ENCODE data around the gene PLN. TPM values are rescaled to one million over a fixed set of nuclear protein-coding genes. Genes with fewer than 3 reads are reported as not detected.

PLN gene
- total RNA-seq, 2 donors from 2014 or later = 560 to 1,831 TPM

DNA sequence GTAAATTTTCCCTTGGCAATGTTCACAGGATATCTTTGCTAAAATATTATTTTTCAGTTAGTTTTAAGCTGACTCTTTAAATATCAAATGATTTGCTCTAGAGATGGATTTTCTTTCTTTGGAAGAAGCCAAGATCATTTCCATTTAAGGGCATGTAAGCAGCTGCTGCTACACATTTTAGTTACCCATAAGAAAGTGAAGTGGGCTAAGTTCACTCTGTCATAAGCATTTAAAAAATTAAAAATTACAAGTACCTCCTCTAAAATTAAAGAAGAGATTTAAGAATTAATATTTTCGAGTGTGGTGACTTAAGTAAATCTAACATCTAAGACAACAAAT, 1.2 kb upstream of the PLN start:
- Histone ChIP-seq H3K4me3 (peak overlapping the region; percentile 43 to 48), H3K9me3 (no peaks in the 10 kb centered on the region), H3K4me1 (peaks cover 0 to 7% of the 10 kb centered on the region in 2 donors), H3K27me3 (no peaks in the 10 kb centered on the region), H3K27ac (peak overlapping the region; percentile 72 to 83), H3K36me3 (peaks cover 25% of the 10 kb centered on the region)
- TF ChIP-seq, protein P1, sequence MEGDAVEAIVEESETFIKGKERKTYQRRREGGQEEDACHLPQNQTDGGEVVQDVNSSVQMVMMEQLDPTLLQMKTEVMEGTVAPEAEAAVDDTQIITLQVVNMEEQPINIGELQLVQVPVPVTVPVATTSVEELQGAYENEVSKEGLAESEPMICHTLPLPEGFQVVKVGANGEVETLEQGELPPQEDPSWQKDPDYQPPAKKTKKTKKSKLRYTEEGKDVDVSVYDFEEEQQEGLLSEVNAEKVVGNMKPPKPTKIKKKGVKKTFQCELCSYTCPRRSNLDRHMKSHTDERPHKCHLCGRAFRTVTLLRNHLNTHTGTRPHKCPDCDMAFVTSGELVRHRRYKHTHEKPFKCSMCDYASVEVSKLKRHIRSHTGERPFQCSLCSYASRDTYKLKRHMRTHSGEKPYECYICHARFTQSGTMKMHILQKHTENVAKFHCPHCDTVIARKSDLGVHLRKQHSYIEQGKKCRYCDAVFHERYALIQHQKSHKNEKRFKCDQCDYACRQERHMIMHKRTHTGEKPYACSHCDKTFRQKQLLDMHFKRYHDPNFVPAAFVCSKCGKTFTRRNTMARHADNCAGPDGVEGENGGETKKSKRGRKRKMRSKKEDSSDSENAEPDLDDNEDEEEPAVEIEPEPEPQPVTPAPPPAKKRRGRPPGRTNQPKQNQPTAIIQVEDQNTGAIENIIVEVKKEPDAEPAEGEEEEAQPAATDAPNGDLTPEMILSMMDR (IDR thresholded peaks at IDR 0.05) = no peak
- DNase-seq (ENCODE audit: low spot score) = no peak

DNA sequence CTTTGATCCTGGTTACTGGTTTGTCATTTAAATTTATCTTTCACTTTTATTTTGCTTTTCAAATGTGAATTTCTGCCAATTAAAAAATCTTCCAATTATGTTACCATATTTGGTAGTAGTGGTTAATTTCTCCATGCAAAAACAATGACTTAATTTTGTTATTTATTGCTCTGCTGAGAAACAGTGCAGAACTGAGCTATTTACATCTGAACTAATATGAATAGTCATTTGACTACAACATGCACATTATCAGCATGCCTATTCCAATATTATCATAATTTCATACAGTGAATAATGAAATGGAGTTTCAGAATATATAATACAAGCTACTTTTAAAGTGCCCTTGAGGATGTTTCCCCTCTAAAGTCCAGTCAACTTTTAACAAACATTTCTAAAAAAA, 517 bp downstream of the PLN start:
- no peaks in the 10 kb centered on the region for H3K27me3 ChIP-seq
- TF ChIP-seq, protein P1 (IDR thresholded peaks at IDR 0.05) = no peak
- DNase-seq (ENCODE audit: low spot score) = no peak
- peak overlapping the region; percentile 78 to 83 for H3K27ac ChIP-seq
- peaks cover 40% of the 10 kb centered on the region for H3K36me3 ChIP-seq
- H3K4me3 ChIP-seq = peak overlapping the region; percentile 43 to 48
- H3K4me1 ChIP-seq = no peaks in the 10 kb centered on the region
- H3K9me3 ChIP-seq = no peaks in the 10 kb centered on the region

- TF ChIP-seq, protein P1 (IDR thresholded peaks at IDR 0.05) = peak; percentile 19 to 74
- Histone ChIP-seq H3K4me3 (peak overlapping the region; percentile 43 to 48), H3K27ac (peak overlapping the region; percentile 78 to 83), H3K27me3 (no peaks in the 10 kb centered on the region), H3K9me3 (no peaks in the 10 kb centered on the region), H3K4me1 (no peaks in the 10 kb centered on the region), H3K36me3 (peaks cover 60% of the 10 kb centered on the region)
- DNase-seq (ENCODE audit: low spot score) = no peak
These were observed 3.3 kb downstream of the PLN start for GRCh38 chr6:118551063-118552053.

DNA sequence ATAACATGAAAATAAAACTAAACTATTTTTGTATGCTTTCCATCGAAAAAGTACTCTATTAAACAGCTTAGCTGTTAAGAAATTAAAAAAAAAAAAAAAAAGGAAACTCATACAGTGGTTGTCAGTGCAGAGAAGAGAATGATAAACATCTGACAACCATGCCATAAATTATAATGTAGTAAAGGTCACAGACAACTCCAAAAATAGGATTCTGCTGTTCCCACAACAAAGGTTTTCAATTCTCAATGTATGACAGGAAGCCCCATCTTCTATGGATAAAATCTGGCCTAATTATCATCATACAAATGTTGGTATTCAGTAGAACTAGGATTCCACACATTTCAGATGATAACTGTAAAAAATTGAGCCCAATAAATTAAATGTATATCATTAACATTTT, 5.0 kb downstream of the PLN start:
- no peaks in the 10 kb centered on the region for H3K9me3 ChIP-seq
- peaks cover 0 to 6% of the 10 kb centered on the region in 2 donors for H3K4me1 ChIP-seq
- H3K27me3 ChIP-seq = no peaks in the 10 kb centered on the region
- peak overlapping the region; percentile 43 to 48 for H3K4me3 ChIP-seq
- DNase-seq (ENCODE audit: low spot score) = no peak
- H3K27ac ChIP-seq = peak overlapping the region; percentile 78 to 83
- H3K36me3 ChIP-seq = peaks cover 70% of the 10 kb centered on the region
- TF ChIP-seq, protein P1 (IDR thresholded peaks at IDR 0.05) = no peak

DNA sequence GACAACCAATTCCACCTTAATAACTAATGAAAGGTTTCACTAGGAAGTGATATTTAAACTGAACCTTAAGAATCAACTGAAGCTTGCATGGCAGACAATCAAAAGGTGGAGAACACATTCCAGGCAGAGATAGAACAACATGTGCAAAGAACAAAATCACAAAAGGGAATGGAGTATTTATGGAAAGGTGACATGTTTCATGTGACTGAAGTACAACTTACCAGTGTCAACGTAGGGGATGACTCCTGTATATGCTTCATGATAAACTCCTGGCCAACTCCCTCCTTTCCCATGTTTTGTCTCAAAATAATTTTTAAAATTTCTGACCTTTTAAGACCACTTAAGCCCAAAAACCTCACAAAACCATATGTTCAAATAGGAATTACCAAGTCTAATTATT, 6.6 kb downstream of the PLN start:
- Histone ChIP-seq H3K27ac (peak overlapping the region; percentile 78 to 83), H3K4me3 (peak overlapping the region; percentile 43 to 48), H3K36me3 (peaks cover 69% of the 10 kb centered on the region), H3K27me3 (no peaks in the 10 kb centered on the region), H3K4me1 (peaks cover 0 to 13% of the 10 kb centered on the region in 2 donors), H3K9me3 (no peaks in the 10 kb centered on the region)
- DNase-seq (ENCODE audit: low spot score) = no peak
- TF ChIP-seq, protein P1 (IDR thresholded peaks at IDR 0.05) = no peak
